AG04449 (cell line): Measurements from ENCODE around the gene UBE3B.
A peak's percentile ranks its signal among the peaks of the same experiment; 100 is the strongest.

Experiments used
- CTCF ChIA-PET: fragments of 350-600 bp; formaldehyde crosslinking; extraction: SDS; loops from one replicate; lab custom pipeline; 2021; ENCODE audit warnings: antibody characterized with exemption; lab: Yijun Ruan, JAX
- POLR2A ChIA-PET: fragments of 400-600, 350-600 bp; formaldehyde crosslinking; extraction: SDS; loops from one replicate; lab custom pipeline; 2020; ENCODE audit warnings: antibody characterized with exemption, inconsistent platforms; lab: Yijun Ruan, JAX
- DNase-seq: peaks from one replicate; pipeline ENCODE4 v3.0.0-alpha.2; 2010; ENCODE audit warnings: low read depth, low spot score
- H3K4me3 ChIP-seq: 2 replicates; pipeline ENCODE4 v1.5.1; 2011; ENCODE audit warnings: low read depth, mild to moderate bottlenecking, control low read depth, low read length
- TF ChIP-seq, protein P1 (sequence below): IDR thresholded peaks from one replicate; pipeline ENCODE4 v1.5.1; 2011; ENCODE audit warnings: mild to moderate bottlenecking, moderate library complexity, low read length, control low read depth, inconsistent platforms; ENCODE audit not compliant: insufficient read depth; ENCODE audit errors: missing control alignments

Gene UBE3B

DNA sequence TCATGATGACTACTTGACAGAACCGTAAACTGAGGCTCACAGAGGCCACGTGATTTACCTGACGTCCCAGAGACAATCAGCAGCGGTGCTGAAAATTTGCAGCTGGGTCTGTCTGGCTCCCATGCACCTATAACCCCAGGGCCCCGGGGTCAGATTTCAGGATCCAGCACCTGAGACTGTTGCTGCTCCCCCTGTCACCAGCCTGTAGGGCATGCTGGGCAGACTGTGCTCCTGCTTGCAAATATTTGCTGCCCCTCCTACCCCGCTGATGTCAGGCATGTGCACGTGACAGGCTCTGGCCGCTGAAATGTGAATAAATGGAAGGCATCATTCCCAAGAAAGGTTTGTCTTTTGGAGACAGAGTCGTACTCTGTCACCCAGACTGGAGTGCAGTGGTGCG is 89.9 kb downstream of the UBE3B start:
- ChIA-PET POLR2A (no interaction called here), CTCF (interaction anchor here (0.8 kb wide), 1 partner anchor 30 kb away, joined by 4 read pairs; no protein-coding TSS in a partner anchor)
- TF ChIP-seq, protein P1, sequence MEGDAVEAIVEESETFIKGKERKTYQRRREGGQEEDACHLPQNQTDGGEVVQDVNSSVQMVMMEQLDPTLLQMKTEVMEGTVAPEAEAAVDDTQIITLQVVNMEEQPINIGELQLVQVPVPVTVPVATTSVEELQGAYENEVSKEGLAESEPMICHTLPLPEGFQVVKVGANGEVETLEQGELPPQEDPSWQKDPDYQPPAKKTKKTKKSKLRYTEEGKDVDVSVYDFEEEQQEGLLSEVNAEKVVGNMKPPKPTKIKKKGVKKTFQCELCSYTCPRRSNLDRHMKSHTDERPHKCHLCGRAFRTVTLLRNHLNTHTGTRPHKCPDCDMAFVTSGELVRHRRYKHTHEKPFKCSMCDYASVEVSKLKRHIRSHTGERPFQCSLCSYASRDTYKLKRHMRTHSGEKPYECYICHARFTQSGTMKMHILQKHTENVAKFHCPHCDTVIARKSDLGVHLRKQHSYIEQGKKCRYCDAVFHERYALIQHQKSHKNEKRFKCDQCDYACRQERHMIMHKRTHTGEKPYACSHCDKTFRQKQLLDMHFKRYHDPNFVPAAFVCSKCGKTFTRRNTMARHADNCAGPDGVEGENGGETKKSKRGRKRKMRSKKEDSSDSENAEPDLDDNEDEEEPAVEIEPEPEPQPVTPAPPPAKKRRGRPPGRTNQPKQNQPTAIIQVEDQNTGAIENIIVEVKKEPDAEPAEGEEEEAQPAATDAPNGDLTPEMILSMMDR: no peak
- no peak for DNase-seq
- H3K4me3 ChIP-seq: no peak overlapping the region

DNA sequence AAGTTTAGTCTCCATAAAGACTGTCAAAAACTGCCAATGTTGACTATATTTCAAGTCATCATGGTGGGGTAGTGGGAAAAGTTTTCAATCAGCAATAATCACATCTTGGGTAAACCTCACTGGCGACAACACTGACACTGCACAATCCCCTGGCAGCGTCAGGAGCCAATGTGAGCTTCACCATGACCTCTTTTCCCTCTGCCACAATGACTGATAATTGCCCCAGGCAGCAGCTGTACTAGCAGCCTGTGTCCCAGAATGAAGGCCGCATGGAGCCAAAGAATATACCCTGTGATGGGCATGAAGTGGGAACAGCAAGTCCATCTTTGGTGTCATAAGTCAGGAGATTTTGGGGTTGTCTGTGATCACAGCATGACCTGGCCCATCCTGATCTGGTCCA is 90.5 kb downstream of the UBE3B start:
- DNase-seq: no peak
- TF ChIP-seq, protein P1: no peak
- H3K4me3 ChIP-seq: no peak overlapping the region
- POLR2A ChIA-PET: no interaction called here
- CTCF ChIA-PET: interaction anchor here (2.1 kb wide), 1 partner anchor 30 kb away, joined by 8 read pairs; no protein-coding TSS in a partner anchor

DNA sequence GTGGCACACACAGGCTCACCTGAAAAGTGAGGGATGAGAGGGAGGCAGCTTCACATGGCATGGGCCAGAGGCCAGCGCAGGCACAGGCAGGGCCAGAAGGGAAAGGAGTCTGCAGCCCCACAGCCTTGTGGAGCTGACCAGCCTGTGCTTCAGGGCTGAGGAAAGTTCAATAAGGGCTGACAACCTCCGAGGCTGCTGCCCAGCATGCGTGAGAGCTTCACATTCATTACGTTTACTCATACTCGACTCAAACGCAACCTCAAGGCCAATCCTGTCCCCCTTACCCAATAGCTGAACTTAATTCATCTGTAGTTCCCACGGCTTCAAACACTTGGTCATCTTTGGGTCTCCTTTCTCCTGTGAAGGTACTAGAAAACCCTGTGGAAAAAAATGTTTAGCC is 91.1 kb downstream of the UBE3B start:
- ChIA-PET POLR2A (no interaction called here), CTCF (interaction anchor here (2.1 kb wide), 1 partner anchor 29 kb away, joined by 8 read pairs; no protein-coding TSS in a partner anchor)
- DNase-seq: no peak
- TF ChIP-seq, protein P1: no peak
- no peak overlapping the region for H3K4me3 ChIP-seq

DNA sequence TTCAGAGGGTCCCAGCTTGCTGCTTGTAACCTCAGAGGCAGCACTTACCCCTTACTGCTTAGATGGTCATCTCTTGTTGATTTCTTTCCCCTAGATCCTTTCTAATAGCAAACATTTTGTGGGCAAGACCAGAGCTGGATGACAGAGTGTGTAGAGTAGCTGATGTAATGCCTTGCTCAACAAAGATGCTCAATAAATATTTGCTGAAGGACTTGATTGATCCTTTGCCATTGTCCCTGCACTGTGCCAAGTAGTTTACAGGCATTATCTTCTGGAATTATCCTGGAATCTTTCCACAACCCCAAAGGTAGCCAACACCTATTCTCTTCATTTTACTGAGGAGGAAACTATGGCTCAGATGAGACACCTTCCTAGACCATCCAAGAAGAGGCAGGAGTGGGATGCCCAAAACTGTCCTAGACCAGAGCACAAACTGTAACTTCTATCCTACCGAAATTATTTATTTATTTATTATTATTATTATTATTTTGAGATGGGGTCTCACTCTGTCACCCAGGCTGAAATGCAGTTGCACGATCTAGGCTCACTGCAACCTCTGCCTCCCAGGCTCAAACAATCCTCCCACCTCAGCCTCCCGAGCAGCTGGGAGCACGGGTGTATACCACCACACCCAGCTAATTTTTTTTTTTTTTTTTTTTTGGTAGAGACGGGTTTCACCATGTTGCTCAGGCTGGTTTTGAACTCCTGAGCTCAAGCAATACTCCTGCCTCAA is 94.5 kb downstream of the UBE3B start:
- CTCF ChIA-PET: interaction anchor here (0.9 to 1.9 kb wide), 2 partner anchors 25 to 53 kb away, joined by 4 to 6 read pairs; no protein-coding TSS in a partner anchor
- no peak for DNase-seq
- TF ChIP-seq, protein P1: no peak
- no peak overlapping the region for H3K4me3 ChIP-seq
- POLR2A ChIA-PET: no interaction called here

DNA sequence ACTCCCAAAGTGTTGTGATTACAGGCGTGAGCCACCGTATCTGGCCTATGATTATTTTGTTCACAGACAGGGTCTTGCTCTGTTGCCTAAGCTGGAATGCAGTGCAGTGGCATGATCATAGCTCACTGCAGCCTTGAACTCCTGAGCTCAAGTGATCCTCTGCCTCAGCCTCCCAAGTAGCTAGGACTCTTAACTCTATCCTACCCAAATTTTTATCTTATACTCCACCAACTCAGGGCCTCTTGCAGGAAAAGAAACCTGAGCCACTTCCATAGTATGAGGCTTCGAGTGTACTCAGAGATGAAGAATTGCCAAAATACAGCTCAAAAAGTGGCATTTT is 95.0 kb downstream of the UBE3B start:
- TF ChIP-seq, protein P1: no peak
- H3K4me3 ChIP-seq: peak overlapping the region; percentile 87
- no peak for DNase-seq
- CTCF ChIA-PET: interaction anchor here (0.9 to 1.9 kb wide), 3 partner anchors 25 to 53 kb away, joined by 4 to 6 read pairs (median 4); no protein-coding TSS in a partner anchor
- POLR2A ChIA-PET: no interaction called here
